ENCODE results near the gene SPTBN1.

GRCh38 chr2:54678719-54679118 is 222.6 kb downstream of the SPTBN1 start:
- TF ChIP-seq POLR2A (IDR thresholded peaks at IDR 0.05; ENCODE audit: low read depth, low read length) (no peak), CTCF (IDR thresholded peaks at IDR 0.05; ENCODE audit: extremely low read depth in 1 of 2, insufficient read depth in 1 of 2, low read depth in 1 of 2, low read length in 2 of 2) (no peak), EZH2 (IDR thresholded peaks at IDR 0.05; ENCODE audit: borderline replicate concordance, low read depth, low read length, severe bottlenecking) (no peak), MYC (IDR thresholded peaks at IDR 0.05; ENCODE audit: low read depth, low read length) (no peak), POLR2AphosphoS5 (IDR thresholded peaks at IDR 0.05; ENCODE audit: insufficient read depth, low read depth, low read length) (no peak), FOS (IDR thresholded peaks at IDR 0.05; ENCODE audit: borderline replicate concordance, insufficient read depth, low read length) (no peak), MAX (IDR thresholded peaks at IDR 0.05; ENCODE audit: insufficient read depth, insufficient read length) (no peak), GATA2 (IDR thresholded peaks at IDR 0.05; ENCODE audit: insufficient read depth, insufficient read length, low read depth, low read length) (no peak), JUN (IDR thresholded peaks at IDR 0.05; ENCODE audit: borderline replicate concordance, insufficient read depth, insufficient read length, low read depth) (no peak)
